ENCODE measurements around the gene KRTAP10-6. TPM values are rescaled to one million over a fixed set of nuclear protein-coding genes. Genes with fewer than 3 reads are reported as not detected.
A peak's percentile ranks its signal among the peaks of the same experiment; 100 is the strongest.

KRTAP10-6 gene
- total RNA-seq, 1 donor from 2014 or later: not detected

DNA sequence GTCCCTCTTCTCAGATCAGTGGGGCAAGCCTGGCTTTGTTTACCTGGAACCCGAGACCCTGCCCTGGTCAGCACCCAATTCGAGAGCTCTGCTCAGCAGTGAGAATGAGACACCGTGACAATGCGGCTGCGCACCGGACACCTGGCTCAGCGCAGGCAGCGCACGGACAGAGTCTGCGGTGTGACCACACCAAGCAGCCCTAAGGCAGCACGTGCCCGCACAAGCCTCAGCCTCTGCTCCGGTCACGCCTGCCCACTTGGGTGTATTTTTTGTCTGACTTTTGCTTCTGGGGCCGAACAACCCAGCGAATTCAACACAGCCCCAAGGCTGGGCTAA lies 24.3 kb upstream of the KRTAP10-6 start:
- peaks cover 9% of the 10 kb centered on the region for H3K27me3 Mint-ChIP-seq (ENCODE audit: unreplicated experiment)

DNA sequence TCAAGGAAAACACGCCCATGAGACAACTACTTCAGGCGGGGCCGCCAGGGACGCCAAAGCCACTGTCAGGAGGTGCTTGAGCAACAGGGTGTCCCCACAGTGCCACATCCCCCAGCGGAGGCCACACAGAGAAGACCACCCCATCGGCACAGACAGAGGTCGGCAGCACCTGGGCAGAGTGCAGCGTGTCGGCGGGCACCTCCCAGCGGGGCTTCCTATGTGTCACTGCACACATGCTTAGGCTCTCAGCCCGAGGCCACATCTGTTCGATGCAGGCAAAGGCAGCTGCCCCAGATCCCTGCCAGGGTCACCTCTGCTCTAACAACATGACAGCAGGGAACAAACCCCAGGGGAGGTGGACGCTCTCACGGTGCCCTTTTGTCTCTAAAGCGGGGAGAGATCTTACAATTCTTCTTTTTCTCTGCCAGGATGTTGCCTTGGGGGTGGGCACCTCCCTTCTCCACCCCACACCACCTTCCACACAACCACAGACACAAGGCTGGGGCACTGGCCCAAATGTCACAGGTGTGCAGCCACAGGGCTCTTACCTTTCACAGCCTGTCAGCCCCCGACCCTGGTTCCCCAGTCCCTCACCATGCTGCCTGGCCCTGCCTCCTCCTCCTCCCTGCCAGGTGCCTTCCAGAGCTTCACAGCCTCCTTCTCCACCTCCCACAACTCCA lies 23.7 kb upstream of the KRTAP10-6 start:
- H3K4me3 Mint-ChIP-seq (ENCODE audit: unreplicated experiment): no peak overlapping the region
- peaks cover 27% of the 10 kb centered on the region for H3K36me3 Mint-ChIP-seq (ENCODE audit: unreplicated experiment)
- TF ChIP-seq, protein P1, sequence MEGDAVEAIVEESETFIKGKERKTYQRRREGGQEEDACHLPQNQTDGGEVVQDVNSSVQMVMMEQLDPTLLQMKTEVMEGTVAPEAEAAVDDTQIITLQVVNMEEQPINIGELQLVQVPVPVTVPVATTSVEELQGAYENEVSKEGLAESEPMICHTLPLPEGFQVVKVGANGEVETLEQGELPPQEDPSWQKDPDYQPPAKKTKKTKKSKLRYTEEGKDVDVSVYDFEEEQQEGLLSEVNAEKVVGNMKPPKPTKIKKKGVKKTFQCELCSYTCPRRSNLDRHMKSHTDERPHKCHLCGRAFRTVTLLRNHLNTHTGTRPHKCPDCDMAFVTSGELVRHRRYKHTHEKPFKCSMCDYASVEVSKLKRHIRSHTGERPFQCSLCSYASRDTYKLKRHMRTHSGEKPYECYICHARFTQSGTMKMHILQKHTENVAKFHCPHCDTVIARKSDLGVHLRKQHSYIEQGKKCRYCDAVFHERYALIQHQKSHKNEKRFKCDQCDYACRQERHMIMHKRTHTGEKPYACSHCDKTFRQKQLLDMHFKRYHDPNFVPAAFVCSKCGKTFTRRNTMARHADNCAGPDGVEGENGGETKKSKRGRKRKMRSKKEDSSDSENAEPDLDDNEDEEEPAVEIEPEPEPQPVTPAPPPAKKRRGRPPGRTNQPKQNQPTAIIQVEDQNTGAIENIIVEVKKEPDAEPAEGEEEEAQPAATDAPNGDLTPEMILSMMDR (IDR thresholded peaks at IDR 0.05; ENCODE audit: partially characterized antibody, unreplicated experiment): no peak
- no peak for DNase-seq
- H3K27me3 Mint-ChIP-seq (ENCODE audit: unreplicated experiment): peaks cover 9% of the 10 kb centered on the region
- H3K9me3 Mint-ChIP-seq (ENCODE audit: unreplicated experiment): peaks cover 21% of the 10 kb centered on the region
- H3K4me1 Mint-ChIP-seq (ENCODE audit: low read depth, unreplicated experiment): peaks cover 10% of the 10 kb centered on the region
- H3K27ac Mint-ChIP-seq (ENCODE audit: unreplicated experiment): peak overlapping the region; percentile 31

More for the DNA sequence above, 24.3 kb upstream of the KRTAP10-6 start:
- Mint-ChIP-seq H3K9me3 (ENCODE audit: unreplicated experiment) (peaks cover 19% of the 10 kb centered on the region), H3K27ac (ENCODE audit: unreplicated experiment) (peak overlapping the region; percentile 78), H3K4me1 (ENCODE audit: low read depth, unreplicated experiment) (peaks cover 10% of the 10 kb centered on the region), H3K4me3 (ENCODE audit: unreplicated experiment) (no peak overlapping the region), H3K36me3 (ENCODE audit: unreplicated experiment) (peaks cover 22% of the 10 kb centered on the region)
- DNase-seq: no peak
- TF ChIP-seq, protein P1 (IDR thresholded peaks at IDR 0.05; ENCODE audit: partially characterized antibody, unreplicated experiment): no peak

DNA sequence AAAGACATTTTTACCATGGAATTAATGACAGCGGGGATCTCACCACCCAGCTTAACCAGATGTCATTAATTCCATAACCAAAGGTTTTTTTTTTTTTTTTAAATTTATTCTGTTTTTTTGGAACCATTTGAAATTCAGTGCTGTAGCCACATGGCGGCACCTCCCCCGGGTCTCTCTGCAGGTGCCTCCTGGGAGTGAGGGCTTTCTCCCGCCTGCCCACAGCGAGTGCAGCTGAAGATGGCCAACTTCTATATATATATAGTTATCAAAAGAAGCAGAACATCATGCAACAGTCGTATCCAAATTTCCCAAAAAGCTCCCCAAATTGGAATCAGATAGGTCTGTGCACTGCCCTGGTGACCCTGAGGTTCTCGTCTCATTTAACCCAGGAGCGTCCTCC lies 23.2 kb upstream of the KRTAP10-6 start:
- DNase-seq: no peak
- peaks cover 26% of the 10 kb centered on the region for H3K36me3 Mint-ChIP-seq (ENCODE audit: unreplicated experiment)
- TF ChIP-seq, protein P1 (IDR thresholded peaks at IDR 0.05; ENCODE audit: partially characterized antibody, unreplicated experiment): no peak
- H3K4me3 Mint-ChIP-seq (ENCODE audit: unreplicated experiment): no peak overlapping the region
- H3K27me3 Mint-ChIP-seq (ENCODE audit: unreplicated experiment): peaks cover 9% of the 10 kb centered on the region
- peaks cover 21% of the 10 kb centered on the region for H3K9me3 Mint-ChIP-seq (ENCODE audit: unreplicated experiment)
- H3K4me1 Mint-ChIP-seq (ENCODE audit: low read depth, unreplicated experiment): peaks cover 10% of the 10 kb centered on the region
- no peak overlapping the region for H3K27ac Mint-ChIP-seq (ENCODE audit: unreplicated experiment)

DNA sequence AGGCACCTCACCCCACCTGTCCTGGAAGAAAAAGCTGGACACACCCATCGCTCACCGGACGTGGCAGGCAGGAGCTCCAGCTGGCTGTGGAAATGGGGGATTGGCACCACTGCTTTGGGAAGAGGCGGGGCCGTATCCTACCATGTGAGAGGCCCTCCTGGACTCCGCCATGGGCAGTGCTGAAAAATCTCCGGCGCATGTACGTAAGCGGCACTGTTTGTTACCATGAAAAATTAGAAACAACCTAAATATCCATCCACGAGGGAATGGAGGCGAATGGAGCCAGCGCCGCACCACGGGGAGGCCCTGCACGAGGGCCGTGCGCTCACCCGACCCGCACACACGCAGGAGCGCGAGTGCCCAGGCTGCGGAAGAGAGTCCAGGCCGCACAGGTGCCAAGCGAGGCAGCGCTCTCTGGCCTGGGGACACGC lies 22.7 kb upstream of the KRTAP10-6 start:
- Mint-ChIP-seq H3K27me3 (ENCODE audit: unreplicated experiment) (peaks cover 9% of the 10 kb centered on the region), H3K4me1 (ENCODE audit: low read depth, unreplicated experiment) (peaks cover 10% of the 10 kb centered on the region), H3K27ac (ENCODE audit: unreplicated experiment) (no peak overlapping the region), H3K36me3 (ENCODE audit: unreplicated experiment) (peaks cover 24% of the 10 kb centered on the region), H3K4me3 (ENCODE audit: unreplicated experiment) (no peak overlapping the region), H3K9me3 (ENCODE audit: unreplicated experiment) (peaks cover 21% of the 10 kb centered on the region)
- DNase-seq: no peak
- TF ChIP-seq, protein P1 (IDR thresholded peaks at IDR 0.05; ENCODE audit: partially characterized antibody, unreplicated experiment): no peak

DNA sequence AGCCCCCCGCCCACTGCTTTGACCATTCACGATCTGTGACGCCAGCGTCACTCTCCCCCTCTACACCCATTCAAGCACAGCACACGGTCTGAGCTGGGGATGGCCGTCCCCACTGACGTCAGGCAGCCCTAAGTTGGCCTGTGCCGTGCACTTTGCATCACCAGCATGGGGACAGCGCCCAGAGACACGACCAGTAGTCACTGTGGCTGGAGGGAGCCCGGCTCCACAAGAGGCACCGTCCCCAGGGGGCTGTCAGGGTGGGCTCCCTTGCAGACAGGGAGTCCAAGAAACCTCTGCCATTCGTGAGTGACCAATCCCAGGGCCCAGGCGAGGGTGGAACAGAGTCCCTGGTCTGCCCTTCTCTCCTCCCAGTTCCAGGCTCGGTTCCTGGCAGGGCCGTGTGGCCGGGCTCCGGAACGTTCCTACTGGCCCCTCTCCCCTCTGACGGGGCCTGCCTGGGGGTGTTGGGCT lies 21.9 kb upstream of the KRTAP10-6 start:
- Mint-ChIP-seq H3K27me3 (ENCODE audit: unreplicated experiment) (peaks cover 9% of the 10 kb centered on the region), H3K4me3 (ENCODE audit: unreplicated experiment) (no peak overlapping the region), H3K27ac (ENCODE audit: unreplicated experiment) (no peak overlapping the region), H3K9me3 (ENCODE audit: unreplicated experiment) (peaks cover 18% of the 10 kb centered on the region), H3K36me3 (ENCODE audit: unreplicated experiment) (peaks cover 24% of the 10 kb centered on the region), H3K4me1 (ENCODE audit: low read depth, unreplicated experiment) (peaks cover 10% of the 10 kb centered on the region)
- DNase-seq: no peak
- TF ChIP-seq, protein P1 (IDR thresholded peaks at IDR 0.05; ENCODE audit: partially characterized antibody, unreplicated experiment): no peak

All from glutamatergic neuron (in vitro differentiated cells).